Liver (tissue), 9 donors: Measurements from ENCODE around the gene TRABD. TPM values are rescaled to one million over a fixed set of nuclear protein-coding genes. Genes with fewer than 3 reads are reported as not detected.
A peak's percentile ranks its signal among the peaks of the same experiment; 100 is the strongest.

Experiments used
- DNase-seq: peaks from one replicate; pipeline ENCODE4 v3.0.0-alpha.2; 2017; ENCODE audit warnings: low spot score
- H3K27ac ChIP-seq, 2 donors: one replicate each; pipeline ENCODE4 v1.7.0; 2013; ENCODE audit warnings: inconsistent platforms in 2 of 2, low read length in 2 of 2, control low read depth in 1 of 2, low read depth in 1 of 2, mild to moderate bottlenecking in 1 of 2
- H3K27me3 ChIP-seq, 4 donors: one replicate each; pipeline versions ENCODE4 v1.6.1 to v1.7.0; 2013; ENCODE audit warnings: low read length in 3 of 4, inconsistent platforms in 1 of 4, mild to moderate bottlenecking in 1 of 4, moderate library complexity in 1 of 4; ENCODE audit not compliant: control insufficient read depth in 4 of 4, insufficient read depth in 4 of 4
- H3K36me3 ChIP-seq, 4 donors: one replicate each; pipeline versions ENCODE4 v1.6.1 to v1.7.0; 2013; ENCODE audit warnings: low read length in 3 of 4, mild to moderate bottlenecking in 3 of 4, low read depth in 1 of 4, moderate library complexity in 1 of 4; ENCODE audit not compliant: control insufficient read depth in 4 of 4, insufficient read depth in 3 of 4
- H3K4me1 ChIP-seq, 4 donors: one replicate each; pipeline versions ENCODE4 v1.6.1 to v1.7.0; 2013; ENCODE audit warnings: low read length in 3 of 4, mild to moderate bottlenecking in 3 of 4, moderate library complexity in 1 of 4; ENCODE audit not compliant: control insufficient read depth in 4 of 4, insufficient read depth in 4 of 4
- H3K4me3 ChIP-seq, 3 donors: one replicate each; pipeline versions ENCODE4 v1.6.1 to v1.7.0; 2013; ENCODE audit warnings: low read length in 3 of 3, control low read depth in 1 of 3, low read depth in 1 of 3, mild to moderate bottlenecking in 1 of 3
- H3K9ac ChIP-seq, 2 donors: one replicate each; pipeline ENCODE4 v1.7.0; 2013; ENCODE audit warnings: low read length in 2 of 2, mild to moderate bottlenecking in 2 of 2, moderate library complexity in 2 of 2, control low read depth in 1 of 2, low read depth in 1 of 2
- H3K9me3 ChIP-seq, 4 donors: one replicate each; pipeline versions ENCODE4 v1.6.1 to v1.7.0; 2013; ENCODE audit warnings: low read length in 3 of 4; ENCODE audit not compliant: control insufficient read depth in 4 of 4
- EGR1 ChIP-seq, 2 donors: IDR thresholded peaks; 2 replicates each; pipeline ENCODE4 v1.6.1; 2016 to 2018; ENCODE audit warnings: antibody characterized with exemption in 2 of 2, low read depth in 2 of 2
- FOXA1 ChIP-seq: IDR thresholded peaks from 2 replicates; pipeline ENCODE4 v1.6.1; 2016; ENCODE audit warnings: antibody characterized with exemption
- FOXA2 ChIP-seq: IDR thresholded peaks from 2 replicates; pipeline ENCODE4 v1.6.1; 2016; ENCODE audit warnings: antibody characterized with exemption
- GABPA ChIP-seq, 2 donors: IDR thresholded peaks in 1 of 2; conservative IDR thresholded peaks in 1 of 2; 2 replicates each; pipeline ENCODE4 v1.6.1; 2016; ENCODE audit warnings: antibody characterized with exemption in 2 of 2, mild to moderate bottlenecking in 1 of 2, moderate library complexity in 1 of 2
- HNF4A ChIP-seq, 2 donors: conservative IDR thresholded peaks; 2 replicates each; pipeline ENCODE4 v1.6.1; 2016; ENCODE audit warnings: antibody characterized with exemption in 2 of 2, mild to moderate bottlenecking in 2 of 2
- HNF4G ChIP-seq: IDR thresholded peaks from 2 replicates; pipeline ENCODE4 v1.6.1; 2016; ENCODE audit warnings: antibody characterized with exemption
- JUND ChIP-seq, 2 donors: IDR thresholded peaks; 2 replicates each; pipeline ENCODE4 v1.6.1; 2016; ENCODE audit warnings: antibody characterized with exemption in 2 of 2
- NR2F2 ChIP-seq: IDR thresholded peaks from 2 replicates; pipeline ENCODE4 v1.6.1; 2016; ENCODE audit warnings: antibody characterized with exemption
- RAD21 ChIP-seq, 2 donors: IDR thresholded peaks; 2 replicates each; pipeline ENCODE4 v1.6.1; 2016; ENCODE audit warnings: antibody characterized with exemption in 2 of 2, mild to moderate bottlenecking in 2 of 2
- RXRA ChIP-seq, 2 donors: IDR thresholded peaks; 2 replicates each; pipeline ENCODE4 v1.6.1; 2017 to 2018; ENCODE audit warnings: antibody characterized with exemption in 2 of 2, mild to moderate bottlenecking in 1 of 2
- SP1 ChIP-seq: IDR thresholded peaks from 2 replicates; pipeline ENCODE4 v1.6.1; 2018; ENCODE audit warnings: antibody characterized with exemption, mild to moderate bottlenecking
- TAF1 ChIP-seq: conservative IDR thresholded peaks from 2 replicates; pipeline ENCODE4 v1.6.1; 2016; ENCODE audit warnings: antibody characterized with exemption, mild to moderate bottlenecking
- YY1 ChIP-seq: IDR thresholded peaks from 2 replicates; pipeline ENCODE4 v1.6.1; 2016; ENCODE audit warnings: antibody characterized with exemption, mild to moderate bottlenecking
- WGBS: extraction: QIAGEN DNeasy Blood & Tissue Kit; methylation state at CpG from one replicate; pipeline ENCODE4 v1.1.7; 2013; 5-methylcytosine and 5-hydroxymethylcytosine counted together
- polyA plus RNA-seq, 2 donors: library from polyadenylated mRNA; stranded (reverse) in 1 of 2; unstranded in 1 of 2; fragments of 200-250 nt in 1 of 2; fragments of >200 nt in 1 of 2; fragmentation: Nextera tagmentation in 1 of 2; extraction: Ambion mirVana in 1 of 2; gene quantifications; one replicate each; pipeline versions ENCODE4 v1.2.1 to v1.2.3, GENCODE V29; 2013 to 2015
- total RNA-seq, 2 donors: library from RNA; depleted of rRNA; stranded (reverse); fragments of >200 nt; gene quantifications; one replicate each; pipeline ENCODE4 v1.2.3, GENCODE V29; 2014
- TF ChIP-seq, protein P1 (sequence below): fragments of 150-350 bp; IDR thresholded peaks from 2 replicates; pipeline ENCODE4 v1.5.1; 2017; ENCODE audit warnings: improper control_type of control experiment, low read depth, low read length; ENCODE audit not compliant: missing input control
- TF ChIP-seq, protein P2 (sequence below): IDR thresholded peaks from 2 replicates; pipeline ENCODE4 v1.6.1; 2016; ENCODE audit warnings: antibody characterized with exemption, mild to moderate bottlenecking
- TF ChIP-seq, protein P3 (sequence below): IDR thresholded peaks from 2 replicates; pipeline ENCODE4 v1.6.1; 2016; ENCODE audit warnings: antibody characterized with exemption
- TF ChIP-seq, protein P4 (sequence below): IDR thresholded peaks from 2 replicates; pipeline ENCODE4 v1.6.1; 2016; ENCODE audit warnings: antibody characterized with exemption
- donor health status: healthy.
- donor health status: healthy.
- donor health status: healthy.
- donor health status: healthy.
- donor health status: healthy.

The TRABD gene
- total and polyA plus RNA-seq, 4 donors, result 10.5 to 29.7 (median 16.4) TPM

DNA sequence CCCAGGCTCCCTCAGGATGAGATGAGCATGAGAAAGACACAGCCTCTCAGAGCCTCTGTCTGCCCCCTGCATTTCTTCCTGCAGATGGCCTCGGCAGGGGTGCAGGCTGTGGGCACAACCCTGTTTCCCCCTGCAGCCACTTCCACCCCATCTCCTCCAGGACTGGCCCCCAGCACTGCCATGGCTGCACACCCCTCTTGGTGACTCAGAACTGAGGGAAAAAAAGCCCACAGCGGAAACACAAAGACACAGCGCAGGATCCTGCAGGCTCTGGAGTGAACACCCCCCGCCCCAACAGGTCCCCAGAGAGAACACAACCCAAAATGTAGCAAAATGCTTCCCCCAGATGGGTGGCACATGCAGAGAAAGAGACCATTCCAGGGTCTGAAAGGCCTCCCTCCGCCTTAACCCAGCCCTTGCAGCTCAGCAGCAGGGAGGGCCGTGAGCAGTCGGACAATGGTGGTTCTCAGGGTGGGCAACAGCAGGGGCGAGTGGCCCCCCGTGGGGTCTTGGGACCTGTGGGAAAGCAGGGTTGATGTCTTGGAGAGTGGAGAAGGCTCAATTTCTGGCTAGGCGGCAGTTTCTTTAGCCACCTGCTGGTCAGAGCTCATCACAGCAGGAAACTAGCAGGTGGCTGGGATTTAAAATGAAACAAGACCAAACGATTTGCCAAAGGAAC is 51.2 kb downstream of the TRABD start:
- Histone ChIP-seq H3K4me3 (no peak overlapping the region), H3K9ac (no peak overlapping the region), H3K9me3 (no peaks in the 10 kb centered on the region), H3K27me3 (no peaks in the 10 kb centered on the region), H3K4me1 (peaks cover 0 to 21% (median 10%) of the 10 kb centered on the region in 4 donors), H3K36me3 (peaks cover 2 to 24% (median 12%) of the 10 kb centered on the region in 4 donors), H3K27ac (no peak overlapping the region)
- DNase-seq, result no peak
- 75% methylated on average over 11 of the region's 11 CpGs for WGBS
- peak in 1 of 2 donors; percentile 74 for TF ChIP-seq RAD21 (IDR thresholded peaks at IDR 0.05)
- TF ChIP-seq, protein P1, sequence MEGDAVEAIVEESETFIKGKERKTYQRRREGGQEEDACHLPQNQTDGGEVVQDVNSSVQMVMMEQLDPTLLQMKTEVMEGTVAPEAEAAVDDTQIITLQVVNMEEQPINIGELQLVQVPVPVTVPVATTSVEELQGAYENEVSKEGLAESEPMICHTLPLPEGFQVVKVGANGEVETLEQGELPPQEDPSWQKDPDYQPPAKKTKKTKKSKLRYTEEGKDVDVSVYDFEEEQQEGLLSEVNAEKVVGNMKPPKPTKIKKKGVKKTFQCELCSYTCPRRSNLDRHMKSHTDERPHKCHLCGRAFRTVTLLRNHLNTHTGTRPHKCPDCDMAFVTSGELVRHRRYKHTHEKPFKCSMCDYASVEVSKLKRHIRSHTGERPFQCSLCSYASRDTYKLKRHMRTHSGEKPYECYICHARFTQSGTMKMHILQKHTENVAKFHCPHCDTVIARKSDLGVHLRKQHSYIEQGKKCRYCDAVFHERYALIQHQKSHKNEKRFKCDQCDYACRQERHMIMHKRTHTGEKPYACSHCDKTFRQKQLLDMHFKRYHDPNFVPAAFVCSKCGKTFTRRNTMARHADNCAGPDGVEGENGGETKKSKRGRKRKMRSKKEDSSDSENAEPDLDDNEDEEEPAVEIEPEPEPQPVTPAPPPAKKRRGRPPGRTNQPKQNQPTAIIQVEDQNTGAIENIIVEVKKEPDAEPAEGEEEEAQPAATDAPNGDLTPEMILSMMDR, result peak; percentile 43
- TF ChIP-seq, protein P2, sequence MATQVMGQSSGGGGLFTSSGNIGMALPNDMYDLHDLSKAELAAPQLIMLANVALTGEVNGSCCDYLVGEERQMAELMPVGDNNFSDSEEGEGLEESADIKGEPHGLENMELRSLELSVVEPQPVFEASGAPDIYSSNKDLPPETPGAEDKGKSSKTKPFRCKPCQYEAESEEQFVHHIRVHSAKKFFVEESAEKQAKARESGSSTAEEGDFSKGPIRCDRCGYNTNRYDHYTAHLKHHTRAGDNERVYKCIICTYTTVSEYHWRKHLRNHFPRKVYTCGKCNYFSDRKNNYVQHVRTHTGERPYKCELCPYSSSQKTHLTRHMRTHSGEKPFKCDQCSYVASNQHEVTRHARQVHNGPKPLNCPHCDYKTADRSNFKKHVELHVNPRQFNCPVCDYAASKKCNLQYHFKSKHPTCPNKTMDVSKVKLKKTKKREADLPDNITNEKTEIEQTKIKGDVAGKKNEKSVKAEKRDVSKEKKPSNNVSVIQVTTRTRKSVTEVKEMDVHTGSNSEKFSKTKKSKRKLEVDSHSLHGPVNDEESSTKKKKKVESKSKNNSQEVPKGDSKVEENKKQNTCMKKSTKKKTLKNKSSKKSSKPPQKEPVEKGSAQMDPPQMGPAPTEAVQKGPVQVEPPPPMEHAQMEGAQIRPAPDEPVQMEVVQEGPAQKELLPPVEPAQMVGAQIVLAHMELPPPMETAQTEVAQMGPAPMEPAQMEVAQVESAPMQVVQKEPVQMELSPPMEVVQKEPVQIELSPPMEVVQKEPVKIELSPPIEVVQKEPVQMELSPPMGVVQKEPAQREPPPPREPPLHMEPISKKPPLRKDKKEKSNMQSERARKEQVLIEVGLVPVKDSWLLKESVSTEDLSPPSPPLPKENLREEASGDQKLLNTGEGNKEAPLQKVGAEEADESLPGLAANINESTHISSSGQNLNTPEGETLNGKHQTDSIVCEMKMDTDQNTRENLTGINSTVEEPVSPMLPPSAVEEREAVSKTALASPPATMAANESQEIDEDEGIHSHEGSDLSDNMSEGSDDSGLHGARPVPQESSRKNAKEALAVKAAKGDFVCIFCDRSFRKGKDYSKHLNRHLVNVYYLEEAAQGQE, result no peak
- no peak for TF ChIP-seq TAF1
- no peak for TF ChIP-seq NR2F2

DNA sequence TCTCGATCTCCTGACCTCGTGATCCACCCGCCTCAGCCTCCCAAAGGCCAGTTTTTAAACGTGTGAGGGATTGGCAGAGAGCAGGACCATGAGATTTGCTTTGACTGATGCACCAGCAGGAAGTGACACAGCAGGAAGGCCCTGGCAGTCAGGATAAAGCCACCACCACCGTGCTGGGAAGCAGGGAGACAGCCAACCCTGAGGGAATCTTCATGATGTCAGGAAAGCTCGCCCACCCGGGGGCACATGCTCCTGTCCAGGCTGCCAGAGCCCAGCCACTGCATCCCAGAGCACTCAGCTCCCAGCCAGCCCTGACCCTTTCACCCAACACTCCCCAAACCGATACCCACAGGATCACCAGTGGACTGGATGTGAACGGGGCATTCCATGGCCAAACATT is 53.0 kb downstream of the TRABD start:
- WGBS, result 89% methylated on average over 9 of the region's 9 CpGs
- no peak for TF ChIP-seq GABPA (IDR thresholded peaks at IDR 0.05 in 1 of 2, conservative IDR thresholded peaks at IDR 0.05 in 1 of 2)
- no peak for TF ChIP-seq NR2F2
- TF ChIP-seq RAD21 (IDR thresholded peaks at IDR 0.05), result no peak
- no peak for TF ChIP-seq TAF1
- TF ChIP-seq RXRA (IDR thresholded peaks at IDR 0.05), result no peak
- TF ChIP-seq, protein P3, sequence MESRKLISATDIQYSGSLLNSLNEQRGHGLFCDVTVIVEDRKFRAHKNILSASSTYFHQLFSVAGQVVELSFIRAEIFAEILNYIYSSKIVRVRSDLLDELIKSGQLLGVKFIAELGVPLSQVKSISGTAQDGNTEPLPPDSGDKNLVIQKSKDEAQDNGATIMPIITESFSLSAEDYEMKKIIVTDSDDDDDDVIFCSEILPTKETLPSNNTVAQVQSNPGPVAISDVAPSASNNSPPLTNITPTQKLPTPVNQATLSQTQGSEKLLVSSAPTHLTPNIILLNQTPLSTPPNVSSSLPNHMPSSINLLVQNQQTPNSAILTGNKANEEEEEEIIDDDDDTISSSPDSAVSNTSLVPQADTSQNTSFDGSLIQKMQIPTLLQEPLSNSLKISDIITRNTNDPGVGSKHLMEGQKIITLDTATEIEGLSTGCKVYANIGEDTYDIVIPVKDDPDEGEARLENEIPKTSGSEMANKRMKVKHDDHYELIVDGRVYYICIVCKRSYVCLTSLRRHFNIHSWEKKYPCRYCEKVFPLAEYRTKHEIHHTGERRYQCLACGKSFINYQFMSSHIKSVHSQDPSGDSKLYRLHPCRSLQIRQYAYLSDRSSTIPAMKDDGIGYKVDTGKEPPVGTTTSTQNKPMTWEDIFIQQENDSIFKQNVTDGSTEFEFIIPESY, result no peak
- no peak for TF ChIP-seq YY1
- TF ChIP-seq, protein P2, result no peak
- no peak for TF ChIP-seq HNF4A (conservative IDR thresholded peaks at IDR 0.05)
- no peak for TF ChIP-seq EGR1 (IDR thresholded peaks at IDR 0.05; ENCODE audit: low read depth in 2 of 2)
- no peak for TF ChIP-seq FOXA1
- TF ChIP-seq FOXA2, result no peak
- TF ChIP-seq JUND (IDR thresholded peaks at IDR 0.05), result no peak
- TF ChIP-seq, protein P4, sequence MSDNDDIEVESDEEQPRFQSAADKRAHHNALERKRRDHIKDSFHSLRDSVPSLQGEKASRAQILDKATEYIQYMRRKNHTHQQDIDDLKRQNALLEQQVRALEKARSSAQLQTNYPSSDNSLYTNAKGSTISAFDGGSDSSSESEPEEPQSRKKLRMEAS, result no peak
- TF ChIP-seq SP1, result no peak
- TF ChIP-seq HNF4G, result no peak
- H3K36me3 ChIP-seq, result peaks cover 0 to 10% (median 7%) of the 10 kb centered on the region in 4 donors

More for the DNA sequence above, 53.0 kb downstream of the TRABD start:
- H3K27me3 ChIP-seq, result no peaks in the 10 kb centered on the region
- H3K9me3 ChIP-seq, result no peaks in the 10 kb centered on the region
- no peak overlapping the region for H3K9ac ChIP-seq
- DNase-seq, result no peak
- no peak overlapping the region for H3K4me3 ChIP-seq
- H3K4me1 ChIP-seq, result peaks cover 3 to 39% (median 27%) of the 10 kb centered on the region in 4 donors
- H3K27ac ChIP-seq, result no peak overlapping the region
